SJSA1 (cell line): ENCODE data around the gene PLA2G2E. TPM values are rescaled to one million over a fixed set of nuclear protein-coding genes. Genes with fewer than 3 reads are reported as not detected.

Experiments used
- DNase-seq, 2 experiments: peaks; one replicate each; pipeline ENCODE4 v3.0.0-alpha.2; 2015 to 2020; ENCODE audit warnings: low spot score in 2 of 2, low read depth in 1 of 2
- H3K27ac ChIP-seq: fragments of 250-450 bp; sonication (Bioruptor Pico); 2 replicates; pipeline ENCODE4 v1.5.1; 2020; ENCODE audit warnings: mild to moderate bottlenecking, moderate library complexity
- H3K27me3 ChIP-seq: fragments of 250-450 bp; sonication (Bioruptor Pico); replicated peaks from 2 replicates; pipeline ENCODE4 v1.5.1; 2020; ENCODE audit warnings: mild to moderate bottlenecking, moderate library complexity
- H3K36me3 ChIP-seq: fragments of 250-450 bp; sonication (Bioruptor Pico); 2 replicates; pipeline ENCODE4 v1.5.1; 2020; ENCODE audit warnings: mild to moderate bottlenecking
- H3K4me1 ChIP-seq: fragments of 250-450 bp; sonication (Bioruptor Pico); replicated peaks from 2 replicates; pipeline ENCODE4 v1.6.1; 2021; ENCODE audit warnings: mild to moderate bottlenecking
- H3K4me3 ChIP-seq: fragments of 250-450 bp; sonication (Bioruptor Pico); 2 replicates; pipeline ENCODE4 v1.5.1; 2020; ENCODE audit warnings: mild to moderate bottlenecking
- H3K9me3 ChIP-seq: fragments of 250-450 bp; sonication (Bioruptor Pico); replicated peaks from 2 replicates; pipeline ENCODE4 v1.5.1; 2020; ENCODE audit warnings: mild to moderate bottlenecking
- total RNA-seq: library from RNA; depleted of rRNA; stranded (reverse); fragments of >200 nt; shearing (Covaris generic); gene quantifications from 2 replicates; pipeline ENCODE4 v1.2.3, GENCODE V29; 2014; rRNA removed

PLA2G2E gene
- not detected in 2 replicates for total RNA-seq

GRCh38 chr1:19923137-19923952 is at the start of gene PLA2G2E:
TSS of gene PLA2G2E (minus strand) at chr1:19923617. CDS start at chr1:19923559, 58 bp downstream.
- DNase-seq: no peak
- Histone ChIP-seq H3K27ac (no peak within 1 kb of the TSS), H3K4me3 (no peak within 1 kb of the TSS), H3K4me1 (no peaks in the 10 kb centered on the region), H3K27me3 (peaks cover 3% of the 10 kb centered on the region; the same call in 1 of the 2 replicates), H3K9me3 (no peaks in the 10 kb centered on the region), H3K36me3 (no peaks in the 10 kb centered on the region)

GRCh38 chr1:19971664-19972063 is 48.2 kb upstream of the PLA2G2E start:
- no peak overlapping the region for H3K4me3 ChIP-seq
- H3K36me3 ChIP-seq: no peaks in the 10 kb centered on the region
- H3K9me3 ChIP-seq: no peaks in the 10 kb centered on the region
- no peaks in the 10 kb centered on the region for H3K4me1 ChIP-seq
- H3K27me3 ChIP-seq: peaks cover 16% of the 10 kb centered on the region
- no peak for DNase-seq
- no peak overlapping the region for H3K27ac ChIP-seq

GRCh38 chr1:19969898-19970660 is 46.7 kb upstream of the PLA2G2E start:
- Histone ChIP-seq H3K4me3 (no peak overlapping the region), H3K4me1 (no peaks in the 10 kb centered on the region), H3K36me3 (no peaks in the 10 kb centered on the region), H3K27ac (no peak overlapping the region), H3K9me3 (no peaks in the 10 kb centered on the region), H3K27me3 (peaks cover 20% of the 10 kb centered on the region)
- no peak for DNase-seq

- Histone ChIP-seq H3K27ac (no peak overlapping the region), H3K4me1 (no peaks in the 10 kb centered on the region), H3K36me3 (no peaks in the 10 kb centered on the region), H3K9me3 (no peaks in the 10 kb centered on the region), H3K27me3 (peaks cover 13% of the 10 kb centered on the region), H3K4me3 (no peak overlapping the region)
- no peak for DNase-seq
Measured at GRCh38 chr1:19967808-19968207, 44.4 kb upstream of the PLA2G2E start.

GRCh38 chr1:19964542-19964941 is 41.1 kb upstream of the PLA2G2E start:
- no peak for DNase-seq
- Histone ChIP-seq H3K36me3 (no peaks in the 10 kb centered on the region), H3K4me3 (no peak overlapping the region), H3K27ac (no peak overlapping the region), H3K27me3 (peaks cover 13% of the 10 kb centered on the region), H3K4me1 (no peaks in the 10 kb centered on the region), H3K9me3 (no peaks in the 10 kb centered on the region)

GRCh38 chr1:19963636-19964035 is 40.2 kb upstream of the PLA2G2E start:
- no peaks in the 10 kb centered on the region for H3K9me3 ChIP-seq
- H3K27ac ChIP-seq: no peak overlapping the region
- H3K36me3 ChIP-seq: no peaks in the 10 kb centered on the region
- H3K4me3 ChIP-seq: no peak overlapping the region
- H3K4me1 ChIP-seq: no peaks in the 10 kb centered on the region
- DNase-seq: no peak
- H3K27me3 ChIP-seq: peaks cover 13% of the 10 kb centered on the region

- Histone ChIP-seq H3K4me1 (no peaks in the 10 kb centered on the region), H3K9me3 (no peaks in the 10 kb centered on the region), H3K4me3 (no peak overlapping the region), H3K36me3 (no peaks in the 10 kb centered on the region), H3K27ac (no peak overlapping the region), H3K27me3 (peaks cover 8% of the 10 kb centered on the region)
- DNase-seq: no peak
Measured at GRCh38 chr1:19960591-19960990, 37.2 kb upstream of the PLA2G2E start.

- Histone ChIP-seq H3K36me3 (no peaks in the 10 kb centered on the region), H3K27ac (no peak overlapping the region), H3K4me3 (no peak overlapping the region), H3K4me1 (no peaks in the 10 kb centered on the region), H3K9me3 (no peaks in the 10 kb centered on the region), H3K27me3 (no peaks in the 10 kb centered on the region)
- no peak for DNase-seq
Measured at GRCh38 chr1:19957779-19958178, 34.4 kb upstream of the PLA2G2E start.

- Histone ChIP-seq H3K36me3 (no peaks in the 10 kb centered on the region), H3K4me1 (no peaks in the 10 kb centered on the region), H3K27ac (no peak overlapping the region), H3K27me3 (0 out of 2 replicates have a peak, but pooled peaks cover 5% of the 10 kb centered on the region), H3K9me3 (no peaks in the 10 kb centered on the region), H3K4me3 (no peak overlapping the region)
- no peak for DNase-seq
Measured at GRCh38 chr1:19955534-19956170, 32.2 kb upstream of the PLA2G2E start.

GRCh38 chr1:19954059-19954458 is 30.6 kb upstream of the PLA2G2E start:
- no peak overlapping the region for H3K4me3 ChIP-seq
- H3K9me3 ChIP-seq: no peaks in the 10 kb centered on the region
- no peak overlapping the region for H3K27ac ChIP-seq
- H3K27me3 ChIP-seq: 0 out of 2 replicates have a peak, but pooled peaks cover 5% of the 10 kb centered on the region
- H3K4me1 ChIP-seq: no peaks in the 10 kb centered on the region; the same call in 1 of the 2 replicates
- no peak for DNase-seq
- H3K36me3 ChIP-seq: no peaks in the 10 kb centered on the region

GRCh38 chr1:19949016-19949415 is 25.6 kb upstream of the PLA2G2E start:
- 0 out of 2 replicates have a peak overlapping the region, but pooled peaks have one; percentile 25 for H3K27ac ChIP-seq
- DNase-seq: peak; percentile 56 to 82
- no peak overlapping the region for H3K4me3 ChIP-seq

GRCh38 chr1:19946971-19947370 is 23.6 kb upstream of the PLA2G2E start:
- Histone ChIP-seq H3K9me3 (no peaks in the 10 kb centered on the region), H3K27ac (no peak overlapping the region), H3K4me1 (no peaks in the 10 kb centered on the region; the same call in 1 of the 2 replicates), H3K4me3 (no peak overlapping the region), H3K27me3 (0 out of 2 replicates have a peak, but pooled peaks cover 7% of the 10 kb centered on the region), H3K36me3 (no peaks in the 10 kb centered on the region)
- no peak for DNase-seq

More at GRCh38 chr1:19949016-19949415, 25.6 kb upstream of the PLA2G2E start:
- Histone ChIP-seq H3K4me1 (no peaks in the 10 kb centered on the region; the same call in 1 of the 2 replicates), H3K36me3 (no peaks in the 10 kb centered on the region), H3K27me3 (0 out of 2 replicates have a peak, but pooled peaks cover 12% of the 10 kb centered on the region), H3K9me3 (no peaks in the 10 kb centered on the region)

- Histone ChIP-seq H3K27me3 (0 out of 2 replicates have a peak, but pooled peaks cover 7% of the 10 kb centered on the region), H3K27ac (no peak overlapping the region), H3K4me3 (no peak overlapping the region), H3K9me3 (no peaks in the 10 kb centered on the region; the same call in 1 of the 2 replicates), H3K36me3 (no peaks in the 10 kb centered on the region), H3K4me1 (no peaks in the 10 kb centered on the region; the same call in 1 of the 2 replicates)
- no peak for DNase-seq
Measured at GRCh38 chr1:19946331-19946751, 22.9 kb upstream of the PLA2G2E start.
